Pericardium fibroblast (primary cell): ENCODE data around the gene PCDHGB1. TPM values are rescaled to one million over a fixed set of nuclear protein-coding genes. Genes with fewer than 3 reads are reported as not detected.

Experiments used
- total RNA-seq: library from RNA; depleted of rRNA; stranded (reverse); fragments of >200 nt; gene quantifications from 2 replicates; pipeline ENCODE4 v1.2.3, GENCODE V29; 2015

PCDHGB1 gene
- total RNA-seq, 1 donor from 2014 or later = 0.94 TPM

DNA sequence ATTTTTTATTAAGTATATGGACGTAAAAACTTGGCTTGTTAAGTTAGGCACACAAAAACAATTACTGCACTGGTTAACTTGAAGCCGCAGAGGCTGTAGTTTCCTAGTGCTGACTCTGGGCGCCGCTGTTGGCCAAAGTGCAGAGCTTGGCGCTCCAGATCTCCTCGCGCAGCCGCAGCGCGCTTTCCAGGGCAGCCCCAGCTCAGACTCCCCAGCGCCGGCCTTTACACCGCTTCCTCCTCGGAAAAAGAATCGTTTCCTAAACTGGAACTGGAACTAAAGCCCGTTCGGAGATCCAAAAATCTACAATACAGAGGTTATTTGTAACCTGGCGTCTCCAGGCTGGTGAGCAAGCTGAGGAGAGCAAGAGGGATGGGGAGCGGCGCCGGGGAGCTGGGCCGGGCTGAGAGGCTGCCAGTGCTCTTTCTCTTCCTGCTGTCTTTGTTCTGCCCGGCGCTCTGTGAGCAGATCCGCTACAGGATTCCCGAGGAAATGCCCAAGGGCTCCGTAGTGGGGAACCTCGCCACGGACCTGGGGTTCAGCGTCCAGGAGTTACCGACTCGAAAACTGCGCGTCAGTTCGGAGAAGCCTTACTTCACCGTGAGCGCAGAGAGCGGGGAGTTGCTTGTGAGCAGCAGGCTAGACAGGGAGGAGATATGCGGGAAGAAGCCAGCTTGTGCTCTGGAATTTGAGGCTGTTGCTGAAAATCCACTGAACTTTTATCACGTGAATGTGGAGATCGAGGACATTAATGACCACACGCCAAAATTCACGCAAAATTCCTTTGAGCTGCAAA lies 48.1 kb downstream of the PCDHGB1 start, which contains the start of gene PCDHGB5:
Gene PCDHGB5, plus strand, starts transcription at position 192 of the 796 bp plus-strand sequence. Its CDS starts 181 bp downstream, at position 373.

Other genes with a start within 250 kb of the PCDHGB1 start
- gene PCDHB3, start 249.6 kb upstream of the PCDHGB1 start, total RNA-seq = 0.23 TPM in 1 of 2 replicates, not detected in the other
- gene PCDHB4, start 228.3 kb upstream of the PCDHGB1 start, total RNA-seq = 0.35 and 0.94 TPM in 2 replicates
- gene PCDHB5, start 214.9 kb upstream of the PCDHGB1 start, total RNA-seq = 0.34 and 2.2 TPM in 2 replicates
- 0.12 TPM in 1 of 2 replicates, not detected in the other for gene PCDHB6, start 200.0 kb upstream of the PCDHGB1 start, total RNA-seq
- gene PCDHB7, start 177.5 kb upstream of the PCDHGB1 start, total RNA-seq = 0.23 and 0.34 TPM in 2 replicates
- not detected in 2 replicates for gene PCDHB8, start 172.3 kb upstream of the PCDHGB1 start, total RNA-seq
- under 0.01 and 1.1 TPM in 2 replicates for gene PCDHB16, start 167.7 kb upstream of the PCDHGB1 start, total RNA-seq
- 0.23 and 0.43 TPM in 2 replicates for gene PCDHB9, start 162.9 kb upstream of the PCDHGB1 start, total RNA-seq
- gene PCDHB10, start 157.7 kb upstream of the PCDHGB1 start, total RNA-seq = 0.12 and 0.17 TPM in 2 replicates
- 0.12 TPM in 1 of 2 replicates, not detected in the other for gene PCDHB11, start 150.5 kb upstream of the PCDHGB1 start, total RNA-seq
- gene PCDHB12, start 141.4 kb upstream of the PCDHGB1 start, total RNA-seq = under 0.01 and 0.26 TPM in 2 replicates
- gene PCDHB13, start 136.2 kb upstream of the PCDHGB1 start, total RNA-seq = 0.35 and 0.43 TPM in 2 replicates
- 0.70 TPM in 1 of 2 replicates, not detected in the other for gene PCDHB14, start 126.8 kb upstream of the PCDHGB1 start, total RNA-seq
- gene PCDHB15, start 104.7 kb upstream of the PCDHGB1 start, total RNA-seq = under 0.01 and 0.12 TPM in 2 replicates
- not detected in 2 replicates for gene SLC25A2, start 46.0 kb upstream of the PCDHGB1 start, total RNA-seq
- 34.3 and 45.5 TPM in 2 replicates for gene TAF7, start 29.3 kb upstream of the PCDHGB1 start, total RNA-seq
- gene PCDHGA1, start 19.6 kb upstream of the PCDHGB1 start, total RNA-seq = 0.35 and 0.85 TPM in 2 replicates
- gene PCDHGA2, start 11.3 kb upstream of the PCDHGB1 start, total RNA-seq = 2.2 and 3.5 TPM in 2 replicates
- 1.8 and 4.4 TPM in 2 replicates for gene PCDHGA3, start 6.3 kb upstream of the PCDHGB1 start, total RNA-seq
- gene PCDHGA4, start 4.9 kb downstream of the PCDHGB1 start, total RNA-seq = 2.8 and 3.9 TPM in 2 replicates
- gene PCDHGB2, start 9.9 kb downstream of the PCDHGB1 start, total RNA-seq = 0.77 and 3.3 TPM in 2 replicates
- 0.68 and 2.1 TPM in 2 replicates for gene PCDHGA5, start 14.1 kb downstream of the PCDHGB1 start, total RNA-seq
- 0.58 and 1.8 TPM in 2 replicates for gene PCDHGB3, start 20.1 kb downstream of the PCDHGB1 start, total RNA-seq
- gene PCDHGA6, start 23.8 kb downstream of the PCDHGB1 start, total RNA-seq = 3.7 and 4.3 TPM in 2 replicates
- gene PCDHGA7, start 32.6 kb downstream of the PCDHGB1 start, total RNA-seq = 4.4 and 5.1 TPM in 2 replicates
- gene PCDHGB4, start 37.6 kb downstream of the PCDHGB1 start, total RNA-seq = 11.6 and 12.8 TPM in 2 replicates
- 0.70 and 1.4 TPM in 2 replicates for gene PCDHGA8, start 42.5 kb downstream of the PCDHGB1 start, total RNA-seq
- gene PCDHGB5, start 47.8 kb downstream of the PCDHGB1 start, total RNA-seq = 19.2 and 23.3 TPM in 2 replicates
- gene PCDHGA9, start 52.7 kb downstream of the PCDHGB1 start, total RNA-seq = 1.4 and 2.5 TPM in 2 replicates
- 0.93 and 1.4 TPM in 2 replicates for gene PCDHGB6, start 57.9 kb downstream of the PCDHGB1 start, total RNA-seq
- gene PCDHGA10, start 62.9 kb downstream of the PCDHGB1 start, total RNA-seq = 6.9 and 8.6 TPM in 2 replicates
- 8.3 and 12.5 TPM in 2 replicates for gene PCDHGB7, start 67.6 kb downstream of the PCDHGB1 start, total RNA-seq
- gene PCDHGA11, start 71.0 kb downstream of the PCDHGB1 start, total RNA-seq = 11.7 and 12.9 TPM in 2 replicates
- gene PCDHGA12, start 80.4 kb downstream of the PCDHGB1 start, total RNA-seq = 18.8 and 27.2 TPM in 2 replicates
- 55.5 and 77.5 TPM in 2 replicates for gene PCDHGC3, start 125.9 kb downstream of the PCDHGB1 start, total RNA-seq
- gene PCDHGC4, start 134.9 kb downstream of the PCDHGB1 start, total RNA-seq = 0.23 and 0.26 TPM in 2 replicates
- gene PCDHGC5, start 139.0 kb downstream of the PCDHGB1 start, total RNA-seq = 0.43 and 0.58 TPM in 2 replicates